ENCODE results near the gene FHOD3. TPM values are rescaled to one million over a fixed set of nuclear protein-coding genes. Genes with fewer than 3 reads are reported as not detected.

FHOD3 gene
- total RNA-seq, 2 experiments from 2014 or later, result not detected

GRCh38 chr18:36442717-36443116 is 145.2 kb downstream of the FHOD3 start:
- Mint-ChIP-seq H3K4me1 (ENCODE audit: low read depth) (no peaks in the 10 kb centered on the region), H3K27ac (no peak overlapping the region), H3K9me3 (no peaks in the 10 kb centered on the region), H3K4me3 (no peak overlapping the region), H3K27me3 (ENCODE audit: low read depth) (peaks cover 26% of the 10 kb centered on the region), H3K36me3 (ENCODE audit: low read depth) (no peaks in the 10 kb centered on the region)
- intact Hi-C loops (cut with micrococcal nuclease), result no loop called here
- DNase-seq, result no peak
- CTCF ChIA-PET, result no interaction called here

GRCh38 chr18:36446059-36446458 is 148.5 kb downstream of the FHOD3 start:
- H3K36me3 Mint-ChIP-seq (ENCODE audit: low read depth), result no peaks in the 10 kb centered on the region
- no peak overlapping the region for H3K27ac Mint-ChIP-seq
- DNase-seq, result no peak
- H3K27me3 Mint-ChIP-seq (ENCODE audit: low read depth), result peaks cover 16% of the 10 kb centered on the region
- no peaks in the 10 kb centered on the region for H3K9me3 Mint-ChIP-seq
- intact Hi-C loops (cut with micrococcal nuclease), result no loop called here
- CTCF ChIA-PET, result no interaction called here
- no peaks in the 10 kb centered on the region for H3K4me1 Mint-ChIP-seq (ENCODE audit: low read depth)
- H3K4me3 Mint-ChIP-seq, result no peak overlapping the region

GRCh38 chr18:36448384-36449290 is 151.1 kb downstream of the FHOD3 start:
- Mint-ChIP-seq H3K27ac (no peak overlapping the region), H3K9me3 (no peaks in the 10 kb centered on the region), H3K4me3 (no peak overlapping the region), H3K36me3 (ENCODE audit: low read depth) (no peaks in the 10 kb centered on the region), H3K4me1 (ENCODE audit: low read depth) (no peaks in the 10 kb centered on the region), H3K27me3 (ENCODE audit: low read depth) (peaks cover 14% of the 10 kb centered on the region)
- no peak for DNase-seq
- CTCF ChIA-PET, result interaction anchor here (0.8 kb wide), 1 partner anchor 36 kb away, joined by 3 read pairs; no protein-coding TSS in a partner anchor
- intact Hi-C loops (cut with micrococcal nuclease), result no loop called here

- H3K4me1 Mint-ChIP-seq (ENCODE audit: low read depth), result no peaks in the 10 kb centered on the region
- no peaks in the 10 kb centered on the region for H3K9me3 Mint-ChIP-seq
- H3K27ac Mint-ChIP-seq, result no peak overlapping the region
- no peaks in the 10 kb centered on the region for H3K36me3 Mint-ChIP-seq (ENCODE audit: low read depth)
- intact Hi-C loops (cut with micrococcal nuclease), result no loop called here
- H3K27me3 Mint-ChIP-seq (ENCODE audit: low read depth), result peaks cover 17% of the 10 kb centered on the region
- no peak overlapping the region for H3K4me3 Mint-ChIP-seq
- no peak for DNase-seq
- CTCF ChIA-PET, result no interaction called here
Measured at GRCh38 chr18:36449451-36449850, 151.9 kb downstream of the FHOD3 start.

- Mint-ChIP-seq H3K27me3 (ENCODE audit: low read depth) (peaks cover 17% of the 10 kb centered on the region), H3K36me3 (ENCODE audit: low read depth) (no peaks in the 10 kb centered on the region), H3K9me3 (no peaks in the 10 kb centered on the region), H3K4me1 (ENCODE audit: low read depth) (no peaks in the 10 kb centered on the region), H3K27ac (no peak overlapping the region), H3K4me3 (no peak overlapping the region)
- no peak for DNase-seq
- CTCF ChIA-PET, result interaction anchor here (0.6 kb wide), 1 partner anchor 135 kb away, joined by 4 read pairs; no protein-coding TSS in a partner anchor
- intact Hi-C loops (cut with micrococcal nuclease), result no loop called here
Measured at GRCh38 chr18:36450264-36450663, 152.8 kb downstream of the FHOD3 start.

- Mint-ChIP-seq H3K9me3 (no peaks in the 10 kb centered on the region), H3K36me3 (ENCODE audit: low read depth) (no peaks in the 10 kb centered on the region), H3K27me3 (ENCODE audit: low read depth) (peaks cover 16% of the 10 kb centered on the region), H3K27ac (no peak overlapping the region), H3K4me3 (no peak overlapping the region), H3K4me1 (ENCODE audit: low read depth) (no peaks in the 10 kb centered on the region)
- DNase-seq, result no peak
- CTCF ChIA-PET, result no interaction called here
- intact Hi-C loops (cut with micrococcal nuclease), result no loop called here
Measured at GRCh38 chr18:36451454-36452251, 154.1 kb downstream of the FHOD3 start.

GRCh38 chr18:36454245-36454644 is 156.7 kb downstream of the FHOD3 start:
- Mint-ChIP-seq H3K36me3 (ENCODE audit: low read depth) (no peaks in the 10 kb centered on the region), H3K4me3 (no peak overlapping the region), H3K27me3 (ENCODE audit: low read depth) (peaks cover 15% of the 10 kb centered on the region), H3K27ac (no peak overlapping the region), H3K9me3 (no peaks in the 10 kb centered on the region), H3K4me1 (ENCODE audit: low read depth) (no peaks in the 10 kb centered on the region)
- intact Hi-C loops (cut with micrococcal nuclease), result no loop called here
- no peak for DNase-seq
- CTCF ChIA-PET, result no interaction called here

- H3K9me3 Mint-ChIP-seq, result no peaks in the 10 kb centered on the region
- DNase-seq, result no peak
- intact Hi-C loops (cut with micrococcal nuclease), result no loop called here
Measured at GRCh38 chr18:36454848-36455458, 157.4 kb downstream of the FHOD3 start.

GRCh38 chr18:36455931-36456330 is 158.4 kb downstream of the FHOD3 start:
- Mint-ChIP-seq H3K36me3 (ENCODE audit: low read depth) (no peaks in the 10 kb centered on the region), H3K9me3 (no peaks in the 10 kb centered on the region), H3K4me3 (no peak overlapping the region), H3K27me3 (ENCODE audit: low read depth) (peaks cover 12% of the 10 kb centered on the region), H3K27ac (no peak overlapping the region), H3K4me1 (ENCODE audit: low read depth) (no peaks in the 10 kb centered on the region)
- DNase-seq, result no peak
- intact Hi-C loops (cut with micrococcal nuclease), result no loop called here
- CTCF ChIA-PET, result interaction anchor here (0.7 kb wide), 1 partner anchor 25 kb away, joined by 3 read pairs; no protein-coding TSS in a partner anchor

More at GRCh38 chr18:36454848-36455458, 157.4 kb downstream of the FHOD3 start:
- peaks cover 14% of the 10 kb centered on the region for H3K27me3 Mint-ChIP-seq (ENCODE audit: low read depth)
- CTCF ChIA-PET, result no interaction called here
- H3K4me3 Mint-ChIP-seq, result no peak overlapping the region
- H3K36me3 Mint-ChIP-seq (ENCODE audit: low read depth), result no peaks in the 10 kb centered on the region
- H3K4me1 Mint-ChIP-seq (ENCODE audit: low read depth), result no peaks in the 10 kb centered on the region
- H3K27ac Mint-ChIP-seq, result no peak overlapping the region

GRCh38 chr18:36456622-36457021 is 159.1 kb downstream of the FHOD3 start:
- intact Hi-C loops (cut with micrococcal nuclease), result no loop called here
- H3K4me1 Mint-ChIP-seq (ENCODE audit: low read depth), result no peaks in the 10 kb centered on the region
- CTCF ChIA-PET, result interaction anchor here (0.7 kb wide), 1 partner anchor 26 kb away, joined by 3 read pairs; no protein-coding TSS in a partner anchor

GRCh38 chr18:36457683-36458082 is 160.2 kb downstream of the FHOD3 start:
- Mint-ChIP-seq H3K4me1 (ENCODE audit: low read depth) (no peaks in the 10 kb centered on the region), H3K27ac (no peak overlapping the region), H3K4me3 (no peak overlapping the region), H3K36me3 (ENCODE audit: low read depth) (no peaks in the 10 kb centered on the region), H3K9me3 (no peaks in the 10 kb centered on the region), H3K27me3 (ENCODE audit: low read depth) (peaks cover 8% of the 10 kb centered on the region)
- CTCF ChIA-PET, result no interaction called here
- intact Hi-C loops (cut with micrococcal nuclease), result no loop called here
- no peak for DNase-seq

More at GRCh38 chr18:36456622-36457021, 159.1 kb downstream of the FHOD3 start:
- Mint-ChIP-seq H3K27me3 (ENCODE audit: low read depth) (peaks cover 12% of the 10 kb centered on the region), H3K27ac (no peak overlapping the region), H3K4me3 (no peak overlapping the region), H3K9me3 (no peaks in the 10 kb centered on the region), H3K36me3 (ENCODE audit: low read depth) (no peaks in the 10 kb centered on the region)
- no peak for DNase-seq

- Mint-ChIP-seq H3K4me3 (no peak overlapping the region), H3K27me3 (ENCODE audit: low read depth) (peaks cover 3% of the 10 kb centered on the region), H3K36me3 (ENCODE audit: low read depth) (no peaks in the 10 kb centered on the region), H3K27ac (no peak overlapping the region), H3K4me1 (ENCODE audit: low read depth) (no peaks in the 10 kb centered on the region), H3K9me3 (no peaks in the 10 kb centered on the region)
- no peak for DNase-seq
- CTCF ChIA-PET, result interaction anchor here (0.6 kb wide), 1 partner anchor 110 kb away, joined by 3 read pairs; no protein-coding TSS in a partner anchor
- intact Hi-C loops (cut with micrococcal nuclease), result no loop called here
Measured at GRCh38 chr18:36458306-36458705, 160.8 kb downstream of the FHOD3 start.

Measured in activated naive CD4-positive, alpha-beta T cell treated with anti-CD3 and anti-CD28 coated beads for 36 hours (primary cell).